Astrocyte of the cerebellum (primary cell): ENCODE measurements around the gene XRCC4.

Source experiments
- DNase-seq: peaks from one replicate; pipeline ENCODE4 v3.0.0-alpha.2; 2011; ENCODE audit warnings: low read depth
- H3K4me3 ChIP-seq: 2 replicates; pipeline ENCODE4 v1.5.1; 2011; ENCODE audit warnings: mild to moderate bottlenecking, low read depth, low read length, moderate library complexity
- CTCF ChIP-seq: IDR thresholded peaks from 2 replicates; pipeline ENCODE4 v1.5.1; 2012; ENCODE audit warnings: low read length, low read depth, moderate library complexity, mild to moderate bottlenecking; ENCODE audit errors: missing control alignments
- in situ Hi-C: cut with HindIII; loops from 2 replicates; pipeline ENCODE4 v1.10.0; 2017; ENCODE audit warnings: low sequenced_read_pairs

The XRCC4 gene

DNA sequence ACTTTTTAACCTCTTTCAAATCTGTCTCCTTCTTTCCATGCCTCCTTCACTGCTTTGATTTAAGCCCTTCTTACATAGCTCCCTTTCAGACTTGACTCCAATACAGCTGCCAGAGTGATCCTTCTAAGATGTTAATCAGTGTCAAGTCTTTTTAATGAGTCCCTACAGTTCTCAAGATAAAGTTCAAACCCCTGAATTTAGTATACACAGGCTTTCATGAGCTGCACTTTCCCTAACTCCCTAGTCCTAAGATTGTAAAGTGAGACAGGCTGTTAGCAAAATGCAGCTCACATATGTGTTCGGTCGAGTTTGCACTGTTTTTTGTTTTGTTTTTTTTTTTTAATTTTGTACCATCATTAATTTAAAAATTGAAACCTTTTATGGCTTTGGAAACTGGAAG, 203.8 kb downstream of the XRCC4 start:
- TF ChIP-seq CTCF = no peak
- no peak overlapping the region for H3K4me3 ChIP-seq
- no peak for DNase-seq
- in situ Hi-C loops = no loop called here

DNA sequence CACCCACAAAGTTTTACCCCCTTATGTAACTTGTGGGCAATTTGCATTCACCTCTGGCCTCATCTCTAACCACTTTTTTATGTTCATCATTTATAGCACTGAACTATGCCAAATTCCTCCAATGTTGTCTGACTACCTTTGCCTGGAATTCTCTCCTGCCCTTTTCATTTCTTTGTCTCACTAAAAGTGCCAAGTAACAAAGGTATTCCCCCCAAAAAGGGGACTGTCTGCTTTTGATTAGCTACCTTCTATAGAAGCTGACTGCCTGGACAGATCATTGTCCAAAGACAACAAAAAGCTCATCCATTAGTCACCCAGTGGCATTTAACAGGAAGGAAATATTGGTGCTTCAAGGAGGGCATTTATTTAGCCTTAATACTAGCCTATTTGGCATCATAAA, 204.3 kb downstream of the XRCC4 start:
- TF ChIP-seq CTCF = no peak
- DNase-seq = peak; percentile 83
- no peak overlapping the region for H3K4me3 ChIP-seq
- in situ Hi-C loops = no loop called here

DNA sequence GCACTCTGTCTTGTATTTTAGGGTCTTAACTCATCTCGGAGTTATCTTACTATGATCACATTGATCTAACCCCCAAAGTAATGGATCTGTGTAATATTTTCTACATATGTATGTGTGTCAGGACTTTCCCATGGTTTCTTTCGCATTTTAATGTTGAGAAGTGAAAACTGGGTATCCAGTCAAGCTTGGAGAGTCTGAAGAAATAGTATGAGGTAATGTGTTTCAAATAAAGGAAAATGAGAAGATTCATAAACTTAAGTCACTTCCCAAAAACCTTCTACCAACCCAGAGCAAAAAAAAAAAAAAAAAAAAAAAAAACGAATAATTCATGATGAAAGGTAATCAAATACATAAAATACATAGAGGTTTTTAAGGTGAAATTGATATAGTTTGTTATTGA, 206.4 kb downstream of the XRCC4 start:
- DNase-seq = no peak
- H3K4me3 ChIP-seq = no peak overlapping the region
- no peak for TF ChIP-seq CTCF
- in situ Hi-C loops = no loop called here

DNA sequence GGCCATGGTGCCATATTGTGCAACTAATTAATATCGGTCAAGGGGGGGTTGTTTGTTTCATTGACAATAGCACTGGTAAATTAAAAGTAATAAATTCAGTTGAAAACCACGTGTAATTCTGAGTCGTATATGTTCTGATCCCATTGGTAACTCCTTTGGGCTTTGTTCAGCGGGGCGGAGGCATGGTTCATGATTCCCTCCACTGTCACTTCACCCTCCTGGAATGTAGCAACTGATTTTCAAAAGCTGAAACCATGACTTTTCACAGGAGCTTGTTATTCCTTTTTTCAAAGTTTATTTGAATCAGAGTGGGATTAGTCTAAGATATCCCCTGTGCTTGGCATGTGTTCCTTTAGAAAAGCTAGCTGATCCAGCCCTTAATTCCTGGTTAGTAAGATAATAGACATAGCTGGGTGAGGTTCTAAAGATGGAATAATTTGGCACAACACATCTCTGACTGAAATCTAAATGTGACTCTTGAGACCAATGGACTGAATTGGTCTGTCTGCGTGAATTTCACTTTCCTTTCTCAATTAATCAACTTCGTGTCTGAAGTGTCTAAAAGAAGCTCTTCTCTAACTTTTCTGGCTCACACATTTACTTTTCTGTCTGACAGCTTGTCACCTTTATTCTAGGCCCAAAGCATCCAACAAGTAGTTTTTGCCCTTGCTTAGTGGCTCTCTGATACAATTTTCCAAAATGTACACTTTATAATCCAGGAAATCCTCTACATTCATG, 208.5 kb downstream of the XRCC4 start:
- no peak for TF ChIP-seq CTCF

DNA sequence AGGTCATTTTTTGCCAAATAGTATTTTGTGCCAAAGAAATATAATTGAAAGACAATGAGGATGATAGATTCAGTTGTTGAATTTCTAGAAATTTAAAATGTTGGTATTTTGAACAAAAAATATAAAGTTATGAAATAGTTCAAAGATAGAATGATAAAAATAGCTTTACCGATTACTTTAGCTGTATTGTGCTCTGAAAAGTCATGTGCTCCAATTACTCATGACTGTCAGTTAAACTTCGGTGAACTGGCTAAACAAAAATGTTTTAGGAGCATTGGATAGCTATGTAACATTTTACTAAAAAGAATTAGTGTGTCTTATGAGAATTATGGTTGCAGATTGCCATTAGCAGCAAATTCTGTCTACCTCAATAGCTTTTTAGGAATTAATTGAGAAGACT, 216.9 kb downstream of the XRCC4 start:
- DNase-seq = no peak
- TF ChIP-seq CTCF = no peak
- no peak overlapping the region for H3K4me3 ChIP-seq
- in situ Hi-C loops = no loop called here

More for the DNA sequence above, 208.5 kb downstream of the XRCC4 start:
- DNase-seq = no peak
- in situ Hi-C loops = no loop called here
- H3K4me3 ChIP-seq = no peak overlapping the region

- H3K4me3 ChIP-seq = no peak overlapping the region
- in situ Hi-C loops = no loop called here
- no peak for DNase-seq
- no peak for TF ChIP-seq CTCF
Observed at GRCh38 chr5:83299353-83299752, 222.0 kb downstream of the XRCC4 start.
